A673 (cell line): Measurements from ENCODE around the gene RNPEPL1.

ENCODE experiments used
- CTCF ChIP-seq: fragments of 300-800, 200-600 bp; sonication (generic); conservative IDR thresholded peaks from 2 replicates; pipeline ENCODE4 v1.5.1; 2017; ENCODE audit warnings: low read depth, mild to moderate bottlenecking, antibody characterized with exemption, low read length, moderate library complexity, mixed read lengths
- EZH2 ChIP-seq: fragments of 200-600 bp; sonication (generic); IDR thresholded peaks from 2 replicates; pipeline ENCODE4 v1.6.1; 2017; ENCODE audit warnings: borderline replicate concordance, low read depth, mild to moderate bottlenecking, mixed read lengths, antibody characterized with exemption, low read length; ENCODE audit not compliant: poor library complexity, severe bottlenecking

- TF ChIP-seq CTCF (no peak), EZH2 (no peak)
These were observed 6.3 kb downstream of the RNPEPL1 start for GRCh38 chr2:240574386-240575100.
